ENCODE data around the gene NMT1. TPM values are rescaled to one million over a fixed set of nuclear protein-coding genes. Genes with fewer than 3 reads are reported as not detected.

The NMT1 gene
- total RNA-seq, 1 experiment from 2014 or later = 173 TPM

DNA sequence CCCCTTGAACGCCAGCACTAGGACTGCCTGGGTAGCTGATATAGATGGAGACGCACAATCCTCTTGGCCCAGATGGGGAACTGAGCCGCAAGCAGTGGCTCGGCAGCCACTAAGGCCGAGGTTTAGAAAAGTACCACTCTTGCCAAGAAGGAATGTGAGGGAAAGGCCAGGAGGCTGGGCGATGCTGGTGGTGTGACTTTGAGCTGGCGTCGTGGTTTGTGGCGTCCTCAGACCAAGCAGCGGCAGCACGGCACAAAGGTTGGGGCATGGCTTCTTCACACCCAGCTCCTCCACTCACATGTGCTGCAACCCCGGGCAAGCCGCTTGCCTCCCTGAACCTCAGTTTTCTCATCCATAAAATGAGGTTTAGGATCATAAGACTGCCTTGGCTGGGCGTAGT, 25.3 kb upstream of the NMT1 start:
- CTCF ChIA-PET = no interaction called here
- Mint-ChIP-seq H3K36me3 (ENCODE audit: insufficient read depth, unreplicated experiment) (no peaks in the 10 kb centered on the region), H3K27me3 (ENCODE audit: insufficient read depth, unreplicated experiment) (no peaks in the 10 kb centered on the region), H3K27ac (ENCODE audit: unreplicated experiment) (no peak overlapping the region), H3K4me3 (ENCODE audit: unreplicated experiment) (no peak overlapping the region), H3K4me1 (ENCODE audit: low read depth, unreplicated experiment) (no peaks in the 10 kb centered on the region), H3K9me3 (ENCODE audit: unreplicated experiment) (no peaks in the 10 kb centered on the region)
- intact Hi-C loops (cut with micrococcal nuclease; ENCODE audit: unreplicated experiment) = no loop called here
- POLR2A ChIA-PET = no interaction called here
- TF ChIP-seq, protein P1, sequence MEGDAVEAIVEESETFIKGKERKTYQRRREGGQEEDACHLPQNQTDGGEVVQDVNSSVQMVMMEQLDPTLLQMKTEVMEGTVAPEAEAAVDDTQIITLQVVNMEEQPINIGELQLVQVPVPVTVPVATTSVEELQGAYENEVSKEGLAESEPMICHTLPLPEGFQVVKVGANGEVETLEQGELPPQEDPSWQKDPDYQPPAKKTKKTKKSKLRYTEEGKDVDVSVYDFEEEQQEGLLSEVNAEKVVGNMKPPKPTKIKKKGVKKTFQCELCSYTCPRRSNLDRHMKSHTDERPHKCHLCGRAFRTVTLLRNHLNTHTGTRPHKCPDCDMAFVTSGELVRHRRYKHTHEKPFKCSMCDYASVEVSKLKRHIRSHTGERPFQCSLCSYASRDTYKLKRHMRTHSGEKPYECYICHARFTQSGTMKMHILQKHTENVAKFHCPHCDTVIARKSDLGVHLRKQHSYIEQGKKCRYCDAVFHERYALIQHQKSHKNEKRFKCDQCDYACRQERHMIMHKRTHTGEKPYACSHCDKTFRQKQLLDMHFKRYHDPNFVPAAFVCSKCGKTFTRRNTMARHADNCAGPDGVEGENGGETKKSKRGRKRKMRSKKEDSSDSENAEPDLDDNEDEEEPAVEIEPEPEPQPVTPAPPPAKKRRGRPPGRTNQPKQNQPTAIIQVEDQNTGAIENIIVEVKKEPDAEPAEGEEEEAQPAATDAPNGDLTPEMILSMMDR (IDR thresholded peaks at IDR 0.05; ENCODE audit: insufficient read depth in 1 of 2, low read depth in 1 of 2, low read length in 1 of 2, severe bottlenecking in 1 of 2, unreplicated experiment in 1 of 2) = no peak
- Histone ChIP-seq H3K36me3 (ENCODE audit: control insufficient read depth, insufficient read depth, low read length) (no peaks in the 10 kb centered on the region; the same call in 1 of the 2 replicates), H3K9me3 (no peaks in the 10 kb centered on the region), H3K4me1 (peaks cover 5% of the 10 kb centered on the region; the same call in 1 of the 2 replicates), H3K27me3 (replicated peaks; ENCODE audit: control insufficient read depth, insufficient read depth, low read length) (no peaks in the 10 kb centered on the region), H3K4me3 (ENCODE audit: low read depth, low read length) (no peak overlapping the region)
- BruUV-seq (replicated peaks) = no TSS peak
- no peak for DNase-seq

DNA sequence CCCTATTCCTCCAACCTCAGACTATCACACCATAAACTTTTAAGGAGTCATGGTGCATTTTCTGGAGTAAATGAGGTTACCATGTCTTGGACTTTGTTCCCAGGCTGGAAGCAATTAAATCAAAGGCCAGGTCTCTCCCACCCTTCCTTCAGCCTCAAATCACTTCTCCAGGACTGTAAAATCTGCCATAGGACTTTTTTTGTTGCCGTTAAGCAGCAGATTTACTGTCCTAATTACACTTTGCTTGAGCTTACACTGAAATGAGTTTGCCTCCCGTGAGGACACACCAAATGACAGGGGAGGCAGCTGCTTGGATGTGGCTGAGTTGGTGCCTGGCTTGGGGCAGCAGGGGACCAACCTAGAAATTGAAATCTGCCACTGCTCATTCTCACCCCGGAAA, 24.4 kb upstream of the NMT1 start:
- BruUV-seq (replicated peaks) = no TSS peak
- H3K4me3 ChIP-seq (ENCODE audit: low read depth, low read length) = no peak overlapping the region
- no peaks in the 10 kb centered on the region for H3K9me3 ChIP-seq
- Mint-ChIP-seq H3K4me3 (ENCODE audit: unreplicated experiment) (no peak overlapping the region), H3K36me3 (ENCODE audit: insufficient read depth, unreplicated experiment) (no peaks in the 10 kb centered on the region), H3K27me3 (ENCODE audit: insufficient read depth, unreplicated experiment) (no peaks in the 10 kb centered on the region), H3K9me3 (ENCODE audit: unreplicated experiment) (no peaks in the 10 kb centered on the region), H3K4me1 (ENCODE audit: low read depth, unreplicated experiment) (no peaks in the 10 kb centered on the region), H3K27ac (ENCODE audit: unreplicated experiment) (no peak overlapping the region)
- POLR2A ChIA-PET = no interaction called here
- CTCF ChIA-PET = interaction anchor here (0.6 to 1.7 kb wide), 2 partner anchors 12 to 117 kb away, joined by 4 to 6 read pairs; no protein-coding TSS in a partner anchor
- DNase-seq = no peak
- TF ChIP-seq, protein P1 (IDR thresholded peaks at IDR 0.05; ENCODE audit: insufficient read depth in 1 of 2, low read depth in 1 of 2, low read length in 1 of 2, severe bottlenecking in 1 of 2, unreplicated experiment in 1 of 2) = no peak
- intact Hi-C loops (cut with micrococcal nuclease; ENCODE audit: unreplicated experiment) = no loop called here
- H3K27me3 ChIP-seq (replicated peaks; ENCODE audit: control insufficient read depth, insufficient read depth, low read length) = no peaks in the 10 kb centered on the region
- no peaks in the 10 kb centered on the region; the same call in 1 of the 2 replicates for H3K36me3 ChIP-seq (ENCODE audit: control insufficient read depth, insufficient read depth, low read length)
- peaks cover 5% of the 10 kb centered on the region; the same call in 1 of the 2 replicates for H3K4me1 ChIP-seq

DNA sequence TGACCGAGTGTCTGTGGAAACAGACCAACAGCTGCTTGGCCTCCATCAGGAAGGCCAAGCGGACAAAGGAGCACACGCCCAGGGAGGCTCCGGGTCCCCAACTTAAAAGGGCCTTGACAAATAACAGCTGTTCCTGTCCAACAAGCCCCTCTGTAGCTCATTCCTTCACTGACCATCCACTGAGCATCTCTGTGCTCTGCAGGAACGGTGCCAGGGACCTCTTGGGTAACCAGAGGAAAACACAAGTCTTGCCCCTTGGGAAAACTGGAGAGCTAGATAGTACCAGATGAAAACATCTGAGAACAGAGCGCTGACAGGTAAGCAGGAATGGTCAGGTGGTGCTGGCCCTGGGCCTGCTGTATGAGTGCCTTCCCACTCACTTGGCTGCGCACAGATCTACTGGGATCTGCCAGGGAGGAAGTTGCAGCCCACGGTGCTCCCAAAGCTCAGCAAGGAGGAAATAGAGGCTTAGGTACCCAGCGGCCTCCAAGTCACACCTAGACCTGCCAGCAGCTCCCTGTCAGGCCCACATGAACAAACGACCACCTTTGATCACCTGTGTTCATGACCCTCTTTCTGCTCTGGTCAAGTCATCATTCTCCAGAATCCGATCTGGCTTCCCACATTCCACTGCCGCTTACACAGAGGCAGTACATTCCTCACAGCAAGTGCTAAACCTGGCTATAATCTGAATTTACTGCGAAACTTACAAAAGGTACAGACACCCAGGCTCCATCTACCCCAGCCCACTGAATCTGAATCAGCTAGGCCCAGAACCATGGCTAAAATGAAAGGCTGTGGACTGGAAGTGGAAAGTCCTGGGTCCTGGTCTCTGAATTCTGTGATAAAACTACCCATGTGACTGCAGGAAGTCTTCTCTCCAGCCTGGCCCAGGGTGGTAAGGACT, 22.1 kb upstream of the NMT1 start:
- DNase-seq = no peak
- Mint-ChIP-seq H3K27ac (ENCODE audit: unreplicated experiment) (no peak overlapping the region), H3K4me1 (ENCODE audit: low read depth, unreplicated experiment) (no peaks in the 10 kb centered on the region), H3K4me3 (ENCODE audit: unreplicated experiment) (no peak overlapping the region), H3K36me3 (ENCODE audit: insufficient read depth, unreplicated experiment) (no peaks in the 10 kb centered on the region), H3K9me3 (ENCODE audit: unreplicated experiment) (no peaks in the 10 kb centered on the region), H3K27me3 (ENCODE audit: insufficient read depth, unreplicated experiment) (no peaks in the 10 kb centered on the region)
- Histone ChIP-seq H3K4me1 (peaks cover 5% of the 10 kb centered on the region; the same call in 1 of the 2 replicates), H3K27me3 (replicated peaks; ENCODE audit: control insufficient read depth, insufficient read depth, low read length) (no peaks in the 10 kb centered on the region), H3K9me3 (no peaks in the 10 kb centered on the region), H3K36me3 (ENCODE audit: control insufficient read depth, insufficient read depth, low read length) (no peaks in the 10 kb centered on the region), H3K4me3 (ENCODE audit: low read depth, low read length) (no peak overlapping the region)
- intact Hi-C loops (cut with micrococcal nuclease; ENCODE audit: unreplicated experiment) = no loop called here
- CTCF ChIA-PET = interaction anchor here (0.6 kb wide), 1 partner anchor 637 kb away, joined by 3 read pairs; no protein-coding TSS in a partner anchor
- BruUV-seq (replicated peaks) = no TSS peak
- TF ChIP-seq, protein P1 (IDR thresholded peaks at IDR 0.05; ENCODE audit: insufficient read depth in 1 of 2, low read depth in 1 of 2, low read length in 1 of 2, severe bottlenecking in 1 of 2, unreplicated experiment in 1 of 2) = no peak
- POLR2A ChIA-PET = no interaction called here

Data from Caco-2 (cell line).